ENCODE measurements around the gene ZSCAN10. TPM values are rescaled to one million over a fixed set of nuclear protein-coding genes. Genes with fewer than 3 reads are reported as not detected.

ZSCAN10 gene
- total RNA-seq, 4 donors from 2014 or later, result 1.7 TPM; not detected in 3

GRCh38 chr16:3096362-3096761 lies 2.7 kb downstream of the ZSCAN10 start:
- H3K27ac ChIP-seq, result no peak overlapping the region
- 81 to 100% methylated on average over 2 to 5 of the region's 6 CpGs for WGBS, 2 donors (ENCODE audit: low coverage in 1 of 2)
- TF ChIP-seq POLR2A (IDR thresholded peaks at IDR 0.05), result no peak
- TF ChIP-seq EP300 (IDR thresholded peaks at IDR 0.05), result no peak
- no peak for TF ChIP-seq CTCF (IDR thresholded peaks at IDR 0.05)
- no peak for TF ChIP-seq POLR2AphosphoS5 (IDR thresholded peaks at IDR 0.05)
- no peaks in the 10 kb centered on the region for H3K36me3 ChIP-seq
- H3K27me3 ChIP-seq, result peaks cover 97% of the 10 kb centered on the region
- H3K4me1 ChIP-seq, result peaks cover 0 to 18% (median 4%) of the 10 kb centered on the region in 3 donors
- H3K4me3 ChIP-seq, result no peak overlapping the region
- no peak for ATAC-seq
- H3K9me3 ChIP-seq, result no peaks in the 10 kb centered on the region

GRCh38 chr16:3095869-3096268 lies 3.2 kb downstream of the ZSCAN10 start:
- Histone ChIP-seq H3K27ac (no peak overlapping the region), H3K4me1 (peaks cover 0 to 14% (median 4%) of the 10 kb centered on the region in 3 donors), H3K27me3 (peaks cover 96% of the 10 kb centered on the region), H3K9me3 (no peaks in the 10 kb centered on the region), H3K36me3 (no peaks in the 10 kb centered on the region), H3K4me3 (no peak overlapping the region)
- 19 to 63% methylated on average over 4 of the region's 4 CpGs for WGBS, 2 donors (ENCODE audit: low coverage in 1 of 2)
- ATAC-seq, result peak; percentile 49
- TF ChIP-seq EP300 (IDR thresholded peaks at IDR 0.05) (no peak), POLR2AphosphoS5 (IDR thresholded peaks at IDR 0.05) (no peak), POLR2A (IDR thresholded peaks at IDR 0.05) (no peak), CTCF (IDR thresholded peaks at IDR 0.05) (peak in 1 of 4 experiments; percentile 24)

GRCh38 chr16:3094289-3095027 lies 4.6 kb downstream of the ZSCAN10 start:
- Histone ChIP-seq H3K4me3 (no peak overlapping the region), H3K9me3 (no peaks in the 10 kb centered on the region), H3K27ac (no peak overlapping the region), H3K4me1 (peaks cover 0 to under 1% (median 0%) of the 10 kb centered on the region in 3 donors), H3K36me3 (no peaks in the 10 kb centered on the region), H3K27me3 (peaks cover 91% of the 10 kb centered on the region)
- WGBS, 2 donors (ENCODE audit: low coverage in 1 of 2), result 82 to 89% methylated on average over 4 to 18 of the region's 22 CpGs
- no peak for TF ChIP-seq EP300 (IDR thresholded peaks at IDR 0.05)
- peak in 2 of 4 experiments; percentile 22 to 41 for TF ChIP-seq CTCF (IDR thresholded peaks at IDR 0.05)
- no peak for ATAC-seq

GRCh38 chr16:3092501-3092941 lies 6.6 kb downstream of the ZSCAN10 start:
- ATAC-seq, result no peak
- no peak overlapping the region for H3K27ac ChIP-seq
- H3K9me3 ChIP-seq, result no peaks in the 10 kb centered on the region
- H3K4me1 ChIP-seq, result peaks cover 0 to 9% (median 0%) of the 10 kb centered on the region in 3 donors
- H3K4me3 ChIP-seq, result no peak overlapping the region
- WGBS, 2 donors (ENCODE audit: low coverage in 1 of 2), result 38 to 62% methylated on average over 3 to 15 of the region's 20 CpGs
- H3K27me3 ChIP-seq, result peaks cover 77% of the 10 kb centered on the region
- TF ChIP-seq POLR2AphosphoS5 (IDR thresholded peaks at IDR 0.05) (no peak), EP300 (IDR thresholded peaks at IDR 0.05) (no peak), POLR2A (IDR thresholded peaks at IDR 0.05) (no peak), CTCF (IDR thresholded peaks at IDR 0.05) (no peak)
- no peaks in the 10 kb centered on the region for H3K36me3 ChIP-seq

GRCh38 chr16:3091551-3091950 lies 7.5 kb downstream of the ZSCAN10 start:
- H3K4me1 ChIP-seq, result peaks cover 0 to 18% (median 0%) of the 10 kb centered on the region in 3 donors
- ATAC-seq, result no peak
- no peaks in the 10 kb centered on the region for H3K36me3 ChIP-seq
- TF ChIP-seq POLR2A (IDR thresholded peaks at IDR 0.05) (no peak), CTCF (IDR thresholded peaks at IDR 0.05) (no peak), POLR2AphosphoS5 (IDR thresholded peaks at IDR 0.05) (no peak), EP300 (IDR thresholded peaks at IDR 0.05) (no peak)
- H3K27ac ChIP-seq, result no peak overlapping the region
- WGBS, 2 donors (ENCODE audit: low coverage in 1 of 2), result no CpG with 5 or more reads among the region's 8 CpGs
- peaks cover 68% of the 10 kb centered on the region for H3K27me3 ChIP-seq
- H3K4me3 ChIP-seq, result no peak overlapping the region
- no peaks in the 10 kb centered on the region for H3K9me3 ChIP-seq

Measured in gastroesophageal sphincter (tissue), 4 donors.